CD14-positive monocyte (primary cell): ENCODE data around the gene GSTO2. TPM values are rescaled to one million over a fixed set of nuclear protein-coding genes. Genes with fewer than 3 reads are reported as not detected.

Source experiments
- DNase-seq, 3 donors: peaks; one replicate each; pipeline ENCODE4 v3.0.0-alpha.2; 2011 to 2022
- H2AFZ ChIP-seq: 2 replicates; pipeline ENCODE4 v1.6.0; 2012; ENCODE audit warnings: mild to moderate bottlenecking, low read depth, low read length, inconsistent platforms; ENCODE audit not compliant: insufficient read depth, poor library complexity, severe bottlenecking
- H3K27ac ChIP-seq, 2 donors: 1 replicate in 1 of 2; 2 replicates in 1 of 2; pipeline ENCODE4 v1.5.1; 2012 to 2013; ENCODE audit warnings: low read length in 2 of 2, control low read depth in 1 of 2, inconsistent platforms in 1 of 2, low read depth in 1 of 2, mild to moderate bottlenecking in 1 of 2
- H3K27me3 ChIP-seq, 2 donors: one replicate each; pipeline versions ENCODE4 v1.6.0 to v1.6.1; 2011 to 2013; ENCODE audit warnings: low read length in 2 of 2; ENCODE audit not compliant: control insufficient read depth in 2 of 2, insufficient read depth in 2 of 2
- H3K36me3 ChIP-seq, 2 donors: replicated peaks in 1 of 2; 1 replicate in 1 of 2; 2 replicates in 1 of 2; pipeline versions ENCODE4 v1.5.1 to v1.6.1; 2012 to 2013; ENCODE audit warnings: low read length in 2 of 2, control low read depth in 1 of 2, inconsistent platforms in 1 of 2, mild to moderate bottlenecking in 1 of 2; ENCODE audit not compliant: insufficient read depth in 2 of 2, control insufficient read depth in 1 of 2
- H3K4me1 ChIP-seq, 2 donors: 1 replicate in 1 of 2; 2 replicates in 1 of 2; pipeline versions ENCODE4 v1.5.1 to v1.6.1; 2012 to 2013; ENCODE audit warnings: low read length in 2 of 2, control low read depth in 1 of 2, inconsistent platforms in 1 of 2, mild to moderate bottlenecking in 1 of 2, moderate library complexity in 1 of 2; ENCODE audit not compliant: insufficient read depth in 2 of 2, control insufficient read depth in 1 of 2
- H3K4me2 ChIP-seq: replicated peaks from 2 replicates; pipeline ENCODE3; 2012; ENCODE audit warnings: low read length, moderate library complexity, mild to moderate bottlenecking; ENCODE audit not compliant: poor library complexity, severe bottlenecking; ENCODE audit errors: extremely low read depth
- H3K4me3 ChIP-seq, 3 experiments: fragments of 200-600 bp in 1 of 3; sonication (generic) in 1 of 3; replicated peaks in 1 of 3; 1 replicate in 2 of 3; 2 replicates in 1 of 3; pipeline ENCODE4 v1.5.1; 2011 to 2013; ENCODE audit warnings: low read length in 3 of 3, mild to moderate bottlenecking in 3 of 3, control low read depth in 2 of 3, low read depth in 2 of 3, inconsistent platforms in 1 of 3, moderate library complexity in 1 of 3
- H3K79me2 ChIP-seq: 2 replicates; pipeline ENCODE4 v1.6.0; 2012; ENCODE audit warnings: mild to moderate bottlenecking, control low read depth, inconsistent platforms, low read length, moderate library complexity; ENCODE audit not compliant: insufficient read depth
- H3K9ac ChIP-seq: 2 replicates; pipeline ENCODE4 v1.6.0; 2017; ENCODE audit warnings: low read length, mild to moderate bottlenecking; ENCODE audit not compliant: insufficient read depth, poor library complexity, severe bottlenecking
- H3K9me3 ChIP-seq, 2 donors: replicated peaks in 1 of 2; 1 replicate in 1 of 2; 2 replicates in 1 of 2; pipeline versions ENCODE4 v1.5.1 to v1.6.1; 2012 to 2013; ENCODE audit warnings: low read length in 2 of 2, control low read depth in 1 of 2; ENCODE audit not compliant: control insufficient read depth in 1 of 2, insufficient read depth in 1 of 2
- H4K20me1 ChIP-seq: 2 replicates; pipeline ENCODE4 v1.6.0; 2012; ENCODE audit warnings: mild to moderate bottlenecking, low read length, control low read depth, moderate library complexity; ENCODE audit not compliant: insufficient read depth
- H3K27ac Mint-ChIP-seq, 7 donors: one replicate each; pipeline ENCODE4 v1.8.0; 2020; ENCODE audit warnings: mild to moderate bottlenecking in 7 of 7, mixed read lengths in 7 of 7, moderate library complexity in 6 of 7, inconsistent platforms in 2 of 7
- H3K27me3 Mint-ChIP-seq, 3 donors: one replicate each; pipeline ENCODE4 v1.8.0; 2021 to 2022; ENCODE audit warnings: low read depth in 3 of 3, mild to moderate bottlenecking in 3 of 3, mixed read lengths in 3 of 3, moderate library complexity in 3 of 3, inconsistent platforms in 1 of 3
- H3K36me3 Mint-ChIP-seq, 2 donors: one replicate each; pipeline ENCODE4 v1.8.0; 2020; ENCODE audit warnings: mixed read lengths in 2 of 2, inconsistent platforms in 1 of 2, mild to moderate bottlenecking in 1 of 2
- H3K4me1 Mint-ChIP-seq: one replicate; pipeline ENCODE4 v1.8.0; 2020; ENCODE audit warnings: mild to moderate bottlenecking, mixed read lengths
- H3K4me3 Mint-ChIP-seq, 2 donors: one replicate each; pipeline ENCODE4 v1.8.0; 2020; ENCODE audit warnings: mild to moderate bottlenecking in 2 of 2, mixed read lengths in 2 of 2, moderate library complexity in 1 of 2
- H3K9me3 Mint-ChIP-seq, 7 donors: one replicate each; pipeline ENCODE4 v1.8.0; 2020 to 2022; ENCODE audit warnings: mixed read lengths in 7 of 7, mild to moderate bottlenecking in 6 of 7, moderate library complexity in 6 of 7, inconsistent platforms in 2 of 7
- WGBS: methylation state at CpG from one replicate; pipeline ENCODE4 v1.1.5; 2013; ENCODE audit warnings: missing lambda C conversion rate; ENCODE audit not compliant: insufficient coverage; 5-methylcytosine and 5-hydroxymethylcytosine counted together
- intact Hi-C, 2 donors: fragments of 100-400 bp; cut with micrococcal nuclease; formaldehyde crosslinking; loops; one replicate each; pipeline versions ENCODE4 v1.15.0 to v1.15.1; 2023
- polyA plus RNA-seq, 3 donors: library from polyadenylated mRNA; depleted of rRNA in 1 of 3; unstranded in 2 of 3; stranded (reverse) in 1 of 3; fragments of 300-500 nt in 2 of 3; fragments of >200 nt in 1 of 3; fragmentation: Illumina TruSeq in 2 of 3; gene quantifications; 1 replicate in 2 of 3; 2 replicates in 1 of 3; pipeline ENCODE4 v1.2.3, GENCODE V29; 2012 to 2021
- TF ChIP-seq, protein P1 (sequence below): fragments of 200-600 bp; IDR thresholded peaks from one replicate; pipeline ENCODE4 v1.8.0; 2022; ENCODE audit warnings: antibody characterized with exemption, mild to moderate bottlenecking

The GSTO2 gene
- polyA plus RNA-seq, 3 donors, result 0.16 to 0.26 TPM; not detected in 1

DNA sequence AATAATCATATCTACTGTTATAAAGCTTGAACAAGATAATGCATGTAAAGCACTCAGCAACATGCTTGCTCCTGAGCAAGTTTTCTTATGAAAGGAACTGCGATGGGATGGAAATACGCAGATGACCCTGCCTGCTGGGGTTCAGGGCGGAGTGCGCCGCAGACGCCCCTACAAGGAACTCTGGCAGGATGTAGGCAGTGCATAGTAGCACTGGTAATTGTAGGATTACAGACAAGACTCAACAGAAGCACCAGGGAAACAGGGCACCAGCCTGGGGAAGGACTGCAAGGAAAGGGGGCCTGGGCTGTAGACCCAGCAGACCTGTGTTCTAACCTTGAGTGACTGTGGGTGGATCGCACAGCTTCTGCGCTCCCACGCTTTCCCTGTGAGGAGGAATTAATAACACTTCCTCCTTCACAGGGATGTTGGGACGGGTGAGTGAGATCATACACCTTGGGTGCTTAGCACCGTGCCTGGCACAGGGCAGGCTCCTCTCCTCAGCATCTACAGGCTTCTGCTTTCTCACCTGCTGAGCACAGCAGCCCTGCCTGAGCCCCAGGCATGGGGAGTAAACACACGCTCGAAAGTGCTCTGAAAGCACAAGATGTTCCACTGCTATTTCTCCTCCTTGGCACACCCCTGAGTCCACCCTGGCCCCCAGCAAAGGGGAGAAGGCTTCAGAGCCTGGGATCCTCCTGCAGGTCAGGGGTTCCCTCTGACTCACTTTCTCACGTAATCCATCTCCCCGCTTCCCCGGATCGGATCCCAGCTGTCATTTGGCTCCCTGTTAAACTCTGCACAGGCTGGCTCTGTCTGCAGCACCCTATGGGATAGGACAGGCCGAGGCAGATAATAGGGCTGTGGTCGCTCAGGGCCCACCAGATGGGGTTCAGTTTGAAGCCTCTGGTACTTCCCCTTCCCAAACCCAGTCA, 50.1 kb downstream of the GSTO2 start:
- peaks cover 0 to 1% (median 0%) of the 10 kb centered on the region in 3 donors for H3K27me3 Mint-ChIP-seq
- Histone ChIP-seq H3K4me3 (no peak overlapping the region), H3K27me3 (no peaks in the 10 kb centered on the region), H4K20me1 (peaks cover 100% of the 10 kb centered on the region), H3K4me2 (peak overlapping the region; percentile 26), H2AFZ (no peak overlapping the region), H3K4me1 (peaks cover 57 to 65% of the 10 kb centered on the region in 2 donors), H3K9ac (no peak overlapping the region), H3K79me2 (peaks cover 100% of the 10 kb centered on the region), H3K36me3 (peaks cover 23 to 43% of the 10 kb centered on the region in 2 donors), H3K27ac (peak overlapping the region; percentile 14 to 39), H3K9me3 (no peaks in the 10 kb centered on the region)
- peaks cover 0 to 2% (median 0%) of the 10 kb centered on the region in 7 donors for H3K9me3 Mint-ChIP-seq
- peak overlapping the region in 1 of 2 donors; percentile 35 for H3K4me3 Mint-ChIP-seq
- peaks cover 70% of the 10 kb centered on the region for H3K4me1 Mint-ChIP-seq
- intact Hi-C loops, result no loop called here
- 74% methylated on average over 14 of the region's 19 CpGs for WGBS
- H3K27ac Mint-ChIP-seq, result peak overlapping the region; percentile 67 to 87 (median 79)
- H3K36me3 Mint-ChIP-seq, result peaks cover 45 to 73% of the 10 kb centered on the region in 2 donors
- TF ChIP-seq, protein P1, sequence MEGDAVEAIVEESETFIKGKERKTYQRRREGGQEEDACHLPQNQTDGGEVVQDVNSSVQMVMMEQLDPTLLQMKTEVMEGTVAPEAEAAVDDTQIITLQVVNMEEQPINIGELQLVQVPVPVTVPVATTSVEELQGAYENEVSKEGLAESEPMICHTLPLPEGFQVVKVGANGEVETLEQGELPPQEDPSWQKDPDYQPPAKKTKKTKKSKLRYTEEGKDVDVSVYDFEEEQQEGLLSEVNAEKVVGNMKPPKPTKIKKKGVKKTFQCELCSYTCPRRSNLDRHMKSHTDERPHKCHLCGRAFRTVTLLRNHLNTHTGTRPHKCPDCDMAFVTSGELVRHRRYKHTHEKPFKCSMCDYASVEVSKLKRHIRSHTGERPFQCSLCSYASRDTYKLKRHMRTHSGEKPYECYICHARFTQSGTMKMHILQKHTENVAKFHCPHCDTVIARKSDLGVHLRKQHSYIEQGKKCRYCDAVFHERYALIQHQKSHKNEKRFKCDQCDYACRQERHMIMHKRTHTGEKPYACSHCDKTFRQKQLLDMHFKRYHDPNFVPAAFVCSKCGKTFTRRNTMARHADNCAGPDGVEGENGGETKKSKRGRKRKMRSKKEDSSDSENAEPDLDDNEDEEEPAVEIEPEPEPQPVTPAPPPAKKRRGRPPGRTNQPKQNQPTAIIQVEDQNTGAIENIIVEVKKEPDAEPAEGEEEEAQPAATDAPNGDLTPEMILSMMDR, result no peak
- DNase-seq, result peak in 1 of 3 donors; percentile 40

DNA sequence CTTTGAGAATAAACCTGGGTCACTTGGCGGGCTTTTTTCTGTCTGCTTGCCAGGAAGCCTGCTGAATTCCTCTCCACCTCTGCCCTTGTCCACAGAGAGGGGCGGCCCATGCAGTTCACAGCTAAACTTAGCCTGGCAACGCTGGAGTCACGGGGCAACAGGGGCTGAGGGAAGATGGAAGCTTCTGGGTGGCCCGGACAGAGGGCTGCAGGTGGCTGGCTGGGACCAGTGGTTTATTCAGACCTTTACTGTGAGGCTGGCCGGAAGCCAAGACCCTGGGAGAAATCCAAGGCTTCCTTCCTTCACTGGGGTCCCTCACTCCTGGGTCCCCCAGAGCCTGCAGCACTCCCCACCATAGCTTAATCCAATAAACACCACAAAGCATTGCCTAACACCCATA, 52.2 kb downstream of the GSTO2 start:
- no peak for DNase-seq
- peaks cover 79 to 86% of the 10 kb centered on the region in 2 donors for H3K4me1 ChIP-seq
- H3K4me2 ChIP-seq, result peak overlapping the region; percentile 72
- H3K27ac Mint-ChIP-seq, result peak overlapping the region; percentile 77 to 100 (median 98)
- H4K20me1 ChIP-seq, result peaks cover 100% of the 10 kb centered on the region
- peaks cover 0 to 2% (median 0%) of the 10 kb centered on the region in 7 donors for H3K9me3 Mint-ChIP-seq
- intact Hi-C loops, result loop anchor here (10.0 kb wide), 1 partner anchor 66 kb away; the partner anchor contains the start of gene GSTO1 (in 2 of the 2)
- H3K36me3 ChIP-seq, result peaks cover 2 to 22% of the 10 kb centered on the region in 2 donors
- H3K4me1 Mint-ChIP-seq, result peaks cover 91% of the 10 kb centered on the region
- no peak overlapping the region for H3K9ac ChIP-seq
- peak overlapping the region in 1 of 2 donors; percentile 86 for H3K27ac ChIP-seq
- WGBS, result 50% methylated on average over 3 of the region's 6 CpGs
- peaks cover 30 to 62% of the 10 kb centered on the region in 2 donors for H3K36me3 Mint-ChIP-seq
- peak overlapping the region in 1 of 2 donors; percentile 4 for H3K4me3 Mint-ChIP-seq
- H3K4me3 ChIP-seq, result peak overlapping the region in 1 of 3 experiments; percentile 65
- no peak overlapping the region for H2AFZ ChIP-seq
- H3K79me2 ChIP-seq, result peaks cover 100% of the 10 kb centered on the region
- no peaks in the 10 kb centered on the region for H3K27me3 ChIP-seq
- H3K27me3 Mint-ChIP-seq, result peaks cover 0 to 4% (median 0%) of the 10 kb centered on the region in 3 donors
- no peaks in the 10 kb centered on the region for H3K9me3 ChIP-seq
- TF ChIP-seq, protein P1, result no peak
